ENCODE data around the gene PRMT7.
A peak's percentile ranks its signal among the peaks of the same experiment; 100 is the strongest.

PRMT7 gene

GRCh38 chr16:68400083-68400923, 89.5 kb downstream of the PRMT7 start:
- no peak for DNase-seq (ENCODE audit: low read depth)
- TF ChIP-seq CTCF (IDR thresholded peaks at IDR 0.05; ENCODE audit: insufficient read depth, low read depth, low read length, missing control alignments), result no peak
- no peak overlapping the region for H3K4me3 ChIP-seq (ENCODE audit: low read length)

GRCh38 chr16:68400924-68401460, 90.2 kb downstream of the PRMT7 start:
- no peak for TF ChIP-seq CTCF (IDR thresholded peaks at IDR 0.05; ENCODE audit: insufficient read depth, low read depth, low read length, missing control alignments)
- DNase-seq (ENCODE audit: low read depth), result no peak
- H3K4me3 ChIP-seq (ENCODE audit: low read length), result no peak overlapping the region

- peak; percentile 42 for DNase-seq (ENCODE audit: low read depth)
- H3K4me3 ChIP-seq (ENCODE audit: low read length), result no peak overlapping the region
- no peak for TF ChIP-seq CTCF (IDR thresholded peaks at IDR 0.05; ENCODE audit: insufficient read depth, low read depth, low read length, missing control alignments)
Measured at GRCh38 chr16:68401871-68402747, 91.3 kb downstream of the PRMT7 start.

DNA sequence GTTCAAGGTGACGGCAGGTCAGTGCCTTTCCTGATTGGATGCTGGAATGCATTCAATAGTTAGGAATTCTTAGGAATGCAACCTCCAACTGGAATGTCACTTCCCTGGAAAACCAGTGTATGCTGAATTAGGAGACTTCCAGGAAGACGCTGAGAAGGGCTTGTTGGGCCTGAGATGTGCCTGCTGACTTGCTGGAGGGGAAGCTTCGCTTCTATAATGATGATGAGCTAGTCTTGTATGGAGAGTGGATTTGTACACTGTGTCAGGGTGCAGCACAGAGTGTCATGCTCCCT, 91.9 kb downstream of the PRMT7 start:
- no peak overlapping the region for H3K4me3 ChIP-seq (ENCODE audit: low read length)
- TF ChIP-seq CTCF (IDR thresholded peaks at IDR 0.05; ENCODE audit: insufficient read depth, low read depth, low read length, missing control alignments), result no peak
- no peak for DNase-seq (ENCODE audit: low read depth)

GRCh38 chr16:68403177-68403576, 92.4 kb downstream of the PRMT7 start:
- no peak for TF ChIP-seq CTCF (IDR thresholded peaks at IDR 0.05; ENCODE audit: insufficient read depth, low read depth, low read length, missing control alignments)
- no peak for DNase-seq (ENCODE audit: low read depth)
- H3K4me3 ChIP-seq (ENCODE audit: low read length), result no peak overlapping the region

- H3K4me3 ChIP-seq (ENCODE audit: low read length), result no peak overlapping the region
- no peak for TF ChIP-seq CTCF (IDR thresholded peaks at IDR 0.05; ENCODE audit: insufficient read depth, low read depth, low read length, missing control alignments)
- DNase-seq (ENCODE audit: low read depth), result no peak
Measured at GRCh38 chr16:68403704-68404103, 92.9 kb downstream of the PRMT7 start.

Data from epithelial cell of esophagus (primary cell).